ENCODE data around the gene PTPRC.

PTPRC gene

DNA sequence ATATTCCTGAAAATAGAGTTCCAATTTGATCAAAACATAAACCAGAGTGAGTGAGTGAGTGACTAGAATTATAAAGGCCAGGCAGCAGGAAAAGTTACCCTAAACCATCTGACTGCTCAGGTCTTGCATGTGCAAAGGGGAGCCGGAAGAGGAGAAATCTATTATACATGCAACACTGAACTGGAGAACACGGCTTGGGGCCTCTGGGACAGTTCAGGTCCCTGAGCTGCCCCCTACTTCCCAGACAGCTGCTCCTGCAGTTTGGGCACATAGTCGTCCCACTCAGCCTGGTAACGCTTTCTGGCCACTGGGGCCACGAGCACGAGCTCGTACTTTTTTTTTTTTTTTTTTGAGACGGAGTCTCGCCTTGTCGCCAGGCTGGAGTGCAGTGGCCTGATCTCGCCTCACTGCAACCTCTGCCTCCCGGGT lies 40.1 kb downstream of the PTPRC start:
- TF ChIP-seq SIN3A (IDR thresholded peaks at IDR 0.05; ENCODE audit: borderline replicate concordance, insufficient read depth, low read length): no peak

GRCh38 chr1:198679535-198680173 lies 40.8 kb downstream of the PTPRC start:
- TF ChIP-seq POLR2AphosphoS5 (IDR thresholded peaks at IDR 0.05; ENCODE audit: low read depth, low read length) (no peak), TAF1 (IDR thresholded peaks at IDR 0.05; ENCODE audit: borderline replicate concordance, insufficient read depth, low read length) (no peak), FOXP2 (optimal IDR thresholded peaks at IDR 0.05; ENCODE audit: borderline replicate concordance, extremely low read depth, extremely low read length, insufficient read depth) (no peak), SIN3A (IDR thresholded peaks at IDR 0.05; ENCODE audit: borderline replicate concordance, insufficient read depth, low read length) (no peak)
- TF ChIP-seq, protein P1, sequence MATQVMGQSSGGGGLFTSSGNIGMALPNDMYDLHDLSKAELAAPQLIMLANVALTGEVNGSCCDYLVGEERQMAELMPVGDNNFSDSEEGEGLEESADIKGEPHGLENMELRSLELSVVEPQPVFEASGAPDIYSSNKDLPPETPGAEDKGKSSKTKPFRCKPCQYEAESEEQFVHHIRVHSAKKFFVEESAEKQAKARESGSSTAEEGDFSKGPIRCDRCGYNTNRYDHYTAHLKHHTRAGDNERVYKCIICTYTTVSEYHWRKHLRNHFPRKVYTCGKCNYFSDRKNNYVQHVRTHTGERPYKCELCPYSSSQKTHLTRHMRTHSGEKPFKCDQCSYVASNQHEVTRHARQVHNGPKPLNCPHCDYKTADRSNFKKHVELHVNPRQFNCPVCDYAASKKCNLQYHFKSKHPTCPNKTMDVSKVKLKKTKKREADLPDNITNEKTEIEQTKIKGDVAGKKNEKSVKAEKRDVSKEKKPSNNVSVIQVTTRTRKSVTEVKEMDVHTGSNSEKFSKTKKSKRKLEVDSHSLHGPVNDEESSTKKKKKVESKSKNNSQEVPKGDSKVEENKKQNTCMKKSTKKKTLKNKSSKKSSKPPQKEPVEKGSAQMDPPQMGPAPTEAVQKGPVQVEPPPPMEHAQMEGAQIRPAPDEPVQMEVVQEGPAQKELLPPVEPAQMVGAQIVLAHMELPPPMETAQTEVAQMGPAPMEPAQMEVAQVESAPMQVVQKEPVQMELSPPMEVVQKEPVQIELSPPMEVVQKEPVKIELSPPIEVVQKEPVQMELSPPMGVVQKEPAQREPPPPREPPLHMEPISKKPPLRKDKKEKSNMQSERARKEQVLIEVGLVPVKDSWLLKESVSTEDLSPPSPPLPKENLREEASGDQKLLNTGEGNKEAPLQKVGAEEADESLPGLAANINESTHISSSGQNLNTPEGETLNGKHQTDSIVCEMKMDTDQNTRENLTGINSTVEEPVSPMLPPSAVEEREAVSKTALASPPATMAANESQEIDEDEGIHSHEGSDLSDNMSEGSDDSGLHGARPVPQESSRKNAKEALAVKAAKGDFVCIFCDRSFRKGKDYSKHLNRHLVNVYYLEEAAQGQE (IDR thresholded peaks at IDR 0.05; ENCODE audit: insufficient read depth in 1 of 2, low read depth in 2 of 2, low read length in 2 of 2): no peak

DNA sequence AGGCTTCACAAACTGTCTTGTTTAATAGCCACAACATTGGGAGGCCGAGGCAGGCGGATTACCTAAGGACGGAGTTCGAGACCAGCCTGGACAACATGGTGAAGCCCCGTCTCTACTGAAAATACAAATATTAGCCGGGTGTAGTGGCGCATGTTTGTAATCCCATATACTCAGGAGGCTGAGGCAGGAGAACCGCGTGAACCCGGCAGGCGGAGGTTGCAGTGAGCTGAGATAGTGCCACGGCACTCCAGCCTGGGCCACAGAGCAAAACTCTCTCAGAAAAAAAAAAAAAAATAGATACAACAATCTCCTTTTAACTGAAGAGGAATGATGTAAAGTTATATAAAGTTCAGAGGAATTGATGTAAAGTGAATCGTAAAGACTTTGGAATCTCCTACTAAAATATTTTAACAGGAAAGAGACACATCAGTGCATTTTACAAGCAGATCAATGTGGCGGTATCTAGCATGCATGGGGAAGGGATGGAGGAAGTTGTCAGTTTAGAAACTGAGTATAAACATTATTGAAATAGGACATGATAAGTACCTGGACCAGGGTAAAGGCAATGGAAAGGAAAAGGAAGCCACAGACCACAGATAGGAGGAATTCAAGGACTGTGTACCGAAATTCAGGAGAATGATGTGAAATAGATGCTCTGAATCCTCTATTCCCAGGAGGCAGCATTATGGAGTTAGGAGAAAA lies 41.5 kb downstream of the PTPRC start:
- no peak for TF ChIP-seq FOXP2 (optimal IDR thresholded peaks at IDR 0.05; ENCODE audit: borderline replicate concordance, extremely low read depth, extremely low read length, insufficient read depth)
- TF ChIP-seq TAF1 (IDR thresholded peaks at IDR 0.05; ENCODE audit: borderline replicate concordance, insufficient read depth, low read length): no peak

- TF ChIP-seq POLR2AphosphoS5 (IDR thresholded peaks at IDR 0.05; ENCODE audit: low read depth, low read length): no peak
- TF ChIP-seq SIN3A (IDR thresholded peaks at IDR 0.05; ENCODE audit: borderline replicate concordance, insufficient read depth, low read length): no peak
- no peak for TF ChIP-seq TAF1 (IDR thresholded peaks at IDR 0.05; ENCODE audit: borderline replicate concordance, insufficient read depth, low read length)
- TF ChIP-seq FOXP2 (optimal IDR thresholded peaks at IDR 0.05; ENCODE audit: borderline replicate concordance, extremely low read depth, extremely low read length, insufficient read depth): no peak
- TF ChIP-seq, protein P1 (IDR thresholded peaks at IDR 0.05; ENCODE audit: insufficient read depth in 1 of 2, low read depth in 2 of 2, low read length in 2 of 2): no peak
Measured at GRCh38 chr1:198681252-198681651, 42.4 kb downstream of the PTPRC start.

GRCh38 chr1:198681831-198682759 lies 43.3 kb downstream of the PTPRC start:
- TF ChIP-seq FOXP2 (optimal IDR thresholded peaks at IDR 0.05; ENCODE audit: borderline replicate concordance, extremely low read depth, extremely low read length, insufficient read depth): no peak
- TF ChIP-seq SIN3A (IDR thresholded peaks at IDR 0.05; ENCODE audit: borderline replicate concordance, insufficient read depth, low read length): peak; percentile 17; the same call in 1 of the 2 replicates

DNA sequence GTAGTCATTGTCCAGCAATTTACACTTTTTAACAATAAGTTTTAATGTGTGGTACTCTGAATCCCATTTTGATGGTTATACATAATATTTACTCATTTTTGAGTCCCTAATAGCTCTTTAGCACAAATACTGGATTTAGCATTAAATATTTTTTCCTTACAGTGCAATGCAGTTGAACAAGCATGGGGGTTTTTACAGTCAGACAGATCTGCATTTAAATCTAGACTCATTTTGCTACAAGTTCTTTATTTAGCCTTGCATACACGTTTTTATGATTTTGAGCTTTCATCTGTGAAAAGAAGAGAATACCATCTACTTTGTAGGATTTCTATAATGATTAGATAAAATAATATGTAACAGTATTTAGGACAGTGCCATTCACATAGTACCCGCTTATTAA lies 44.0 kb downstream of the PTPRC start:
- TF ChIP-seq, protein P1 (IDR thresholded peaks at IDR 0.05; ENCODE audit: insufficient read depth in 1 of 2, low read depth in 2 of 2, low read length in 2 of 2): no peak
- TF ChIP-seq FOXP2 (optimal IDR thresholded peaks at IDR 0.05; ENCODE audit: borderline replicate concordance, extremely low read depth, extremely low read length, insufficient read depth) (no peak), TAF1 (IDR thresholded peaks at IDR 0.05; ENCODE audit: borderline replicate concordance, insufficient read depth, low read length) (no peak), SIN3A (IDR thresholded peaks at IDR 0.05; ENCODE audit: borderline replicate concordance, insufficient read depth, low read length) (no peak), POLR2AphosphoS5 (IDR thresholded peaks at IDR 0.05; ENCODE audit: low read depth, low read length) (no peak)

All from PFSK-1 (cell line).